ENCODE measurements around the gene NTM.

- no peak for TF ChIP-seq CTCF (conservative IDR thresholded peaks at IDR 0.05; ENCODE audit: low read depth, low read length)
- TF ChIP-seq EZH2 (IDR thresholded peaks at IDR 0.05; ENCODE audit: borderline replicate concordance, low read depth, low read length, poor library complexity, severe bottlenecking), result no peak
Observed at GRCh38 chr11:131476266-131476665, 105.9 kb downstream of the NTM start.
